Peyer's patch (tissue), 4 donors: ENCODE results near the gene NECAB2.

ENCODE experiments used
- CTCF ChIP-seq, 6 experiments: fragments of 450-650 bp in 4 of 6; fragments of 200-600 bp in 2 of 6; sonication (generic) in 1 of 6; IDR thresholded peaks; one replicate each; pipeline ENCODE4 v1.5.1; 2017 to 2019; ENCODE audit warnings: antibody characterized with exemption in 6 of 6, mild to moderate bottlenecking in 3 of 6, moderate library complexity in 1 of 6
- POLR2A ChIP-seq, 2 donors: fragments of 450-650 bp; IDR thresholded peaks; one replicate each; pipeline ENCODE4 v1.5.1; 2017; ENCODE audit warnings: antibody characterized with exemption in 2 of 2, mild to moderate bottlenecking in 2 of 2, moderate library complexity in 2 of 2

GRCh38 chr16:83932304-83932703 is 35.7 kb upstream of the NECAB2 start:
- TF ChIP-seq CTCF (IDR thresholded peaks at IDR 0.05) (no peak), POLR2A (IDR thresholded peaks at IDR 0.05) (no peak)
